ENCODE data around the gene HID1. TPM values are rescaled to one million over a fixed set of nuclear protein-coding genes. Genes with fewer than 3 reads are reported as not detected.

Gene HID1
- total RNA-seq, 4 donors from 2014 or later, result 2.2 to 4.3 (median 2.9) TPM

GRCh38 chr17:74924250-74924948, 48.2 kb downstream of the HID1 start, which contains the start of gene OTOP2:
TSS of gene OTOP2 (plus strand) at chr17:74924273. CDS start at chr17:74924633, 360 bp downstream.
- no peaks in the 10 kb centered on the region for H3K9me3 ChIP-seq
- H3K36me3 ChIP-seq, result no peaks in the 10 kb centered on the region
- TF ChIP-seq POLR2A (IDR thresholded peaks at IDR 0.05) (no peak), CTCF (IDR thresholded peaks at IDR 0.05 in 4 of 5, conservative IDR thresholded peaks at IDR 0.05 in 1 of 5) (no peak)
- H3K27ac ChIP-seq, result no peak within 1 kb of the TSS
- H3K4me1 ChIP-seq, result peaks cover 0 to 14% of the 10 kb centered on the region in 2 donors
- ATAC-seq (no peak), DNase-seq (peak; percentile 12 to 20)
- intact Hi-C loops (cut with DNase I; ENCODE audit: low total_unique reads) (no loop called here), in situ Hi-C loops (cut with MboI; ENCODE audit: low sequenced_read_pairs in 4 of 4) (no loop called here)
- peaks cover 49 to 58% (median 56%) of the 10 kb centered on the region in 3 donors for H3K27me3 ChIP-seq
- peak within 1 kb of the TSS; percentile 10 to 54 (median 42) for H3K4me3 ChIP-seq

GRCh38 chr17:74923538-74924249, 48.9 kb downstream of the HID1 start:
- ATAC-seq, result peak in 1 of 2 donors; percentile 73
- intact Hi-C loops (cut with DNase I; ENCODE audit: low total_unique reads), result loop anchor here (1.0 kb wide), 1 partner anchor 35 kb away; no protein-coding TSS in a partner anchor
- Histone ChIP-seq H3K27ac (no peak overlapping the region), H3K4me3 (peak overlapping the region; percentile 10 to 54 (median 42)), H3K36me3 (no peaks in the 10 kb centered on the region), H3K9me3 (no peaks in the 10 kb centered on the region), H3K4me1 (peaks cover 0 to 14% of the 10 kb centered on the region in 2 donors), H3K27me3 (peaks cover 49 to 58% (median 56%) of the 10 kb centered on the region in 3 donors)
- DNase-seq, result peak; percentile 14 to 24
- TF ChIP-seq CTCF (IDR thresholded peaks at IDR 0.05 in 4 of 5, conservative IDR thresholded peaks at IDR 0.05 in 1 of 5) (peak in 4 of 5 experiments; percentile 39 to 78 (median 62)), POLR2A (IDR thresholded peaks at IDR 0.05) (no peak)
- in situ Hi-C loops (cut with MboI; ENCODE audit: low sequenced_read_pairs in 4 of 4), result no loop called here

GRCh38 chr17:74922694-74923537, 49.6 kb downstream of the HID1 start, which contains the start of gene USH1G:
TSS of gene USH1G (minus strand) at chr17:74923255. CDS start at chr17:74923073, 182 bp downstream.
- Histone ChIP-seq H3K36me3 (no peaks in the 10 kb centered on the region), H3K9me3 (no peaks in the 10 kb centered on the region), H3K4me3 (peak within 1 kb of the TSS; percentile 10 to 54 (median 42)), H3K27me3 (peaks cover 46 to 58% (median 56%) of the 10 kb centered on the region in 3 donors), H3K4me1 (peaks cover 0 to 14% of the 10 kb centered on the region in 2 donors), H3K27ac (no peak within 1 kb of the TSS)
- DNase-seq (no peak), ATAC-seq (peak in 1 of 2 donors; percentile 26)
- in situ Hi-C loops (cut with MboI; ENCODE audit: low sequenced_read_pairs in 4 of 4) (no loop called here), intact Hi-C loops (cut with DNase I; ENCODE audit: low total_unique reads) (loop anchor here (1.0 kb wide), 1 partner anchor 35 kb away; no protein-coding TSS in a partner anchor)
- TF ChIP-seq CTCF (IDR thresholded peaks at IDR 0.05 in 4 of 5, conservative IDR thresholded peaks at IDR 0.05 in 1 of 5) (no peak), POLR2A (IDR thresholded peaks at IDR 0.05) (no peak)

DNA sequence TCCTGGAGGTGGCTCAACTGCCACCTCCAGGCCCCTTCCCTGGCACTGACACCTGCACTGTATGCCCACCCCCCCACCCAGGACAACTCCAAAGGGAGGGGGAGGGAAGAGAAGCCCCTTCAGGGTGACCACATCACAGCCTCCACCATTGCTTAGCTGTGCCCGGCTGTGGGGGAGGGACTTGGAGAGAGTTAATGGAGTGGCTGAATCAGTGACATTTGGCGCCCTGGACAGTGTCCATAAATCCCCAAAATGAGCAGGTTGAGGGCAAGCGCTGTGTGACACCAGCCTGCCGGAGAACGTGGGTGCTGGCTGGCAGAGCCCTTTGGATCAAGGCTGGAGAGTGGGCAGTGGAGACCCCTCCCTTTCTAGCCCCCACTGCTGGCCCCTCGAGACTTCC, 50.4 kb downstream of the HID1 start:
- no peaks in the 10 kb centered on the region for H3K9me3 ChIP-seq
- ATAC-seq, result no peak
- H3K4me3 ChIP-seq, result no peak overlapping the region
- intact Hi-C loops (cut with DNase I; ENCODE audit: low total_unique reads), result no loop called here
- peaks cover 0 to 14% of the 10 kb centered on the region in 2 donors for H3K4me1 ChIP-seq
- in situ Hi-C loops (cut with MboI; ENCODE audit: low sequenced_read_pairs in 4 of 4), result no loop called here
- no peak for DNase-seq
- no peaks in the 10 kb centered on the region for H3K36me3 ChIP-seq
- H3K27me3 ChIP-seq, result peaks cover 46 to 56% (median 56%) of the 10 kb centered on the region in 3 donors
- no peak for TF ChIP-seq CTCF (IDR thresholded peaks at IDR 0.05 in 4 of 5, conservative IDR thresholded peaks at IDR 0.05 in 1 of 5)
- TF ChIP-seq POLR2A (IDR thresholded peaks at IDR 0.05), result no peak
- no peak overlapping the region for H3K27ac ChIP-seq
